ENCODE measurements around the gene TMEM120B. TPM values are rescaled to one million over a fixed set of nuclear protein-coding genes. Genes with fewer than 3 reads are reported as not detected.
A peak's percentile ranks its signal among the peaks of the same experiment; 100 is the strongest.

Gene TMEM120B
- polyA plus RNA-seq, 10 donors, result 10.6 to 22.9 (median 17.0) TPM

- DNase-seq, result peak in 1 of 3 donors; percentile 70
Measured at GRCh38 chr12:121801595-121802484, 89.3 kb downstream of the TMEM120B start.

- DNase-seq, result no peak
Measured at GRCh38 chr12:121802485-121802842, 89.9 kb downstream of the TMEM120B start.

GRCh38 chr12:121802843-121803698 is 90.5 kb downstream of the TMEM120B start:
- DNase-seq, result peak; percentile 95 to 99 (median 98)

GRCh38 chr12:121803861-121804416 is 91.4 kb downstream of the TMEM120B start, which contains the start of gene SETD1B:
Gene SETD1B (plus strand): TSS chr12:121804009. CDS start chr12:121804738, 729 bp downstream.
- DNase-seq, result peak in 2 of 3 donors; percentile 57 to 76

- peak in 2 of 3 donors; percentile 38 to 73 for DNase-seq
Measured at GRCh38 chr12:121804417-121805111, 92.0 kb downstream of the TMEM120B start.

GRCh38 chr12:121805171-121806008 is 92.8 kb downstream of the TMEM120B start:
- DNase-seq, result peak in 2 of 3 donors; percentile 53 to 84

GRCh38 chr12:121806009-121806545 is 93.5 kb downstream of the TMEM120B start:
- no peak for DNase-seq

GRCh38 chr12:121806546-121807423 is 94.2 kb downstream of the TMEM120B start:
- peak in 1 of 3 donors; percentile 58 for DNase-seq

- DNase-seq, result no peak
Measured at GRCh38 chr12:121807642-121808347, 95.2 kb downstream of the TMEM120B start.

- DNase-seq, result no peak
Measured at GRCh38 chr12:121808623-121809022, 96.1 kb downstream of the TMEM120B start.

- no peak for DNase-seq
Measured at GRCh38 chr12:121809712-121810116, 97.2 kb downstream of the TMEM120B start.

GRCh38 chr12:121810234-121810817 is 97.8 kb downstream of the TMEM120B start:
- DNase-seq, result no peak

GRCh38 chr12:121810833-121811433 is 98.4 kb downstream of the TMEM120B start:
- DNase-seq, result peak in 1 of 3 donors; percentile 30

- peak in 2 of 3 donors; percentile 86 to 89 for DNase-seq
Measured at GRCh38 chr12:121811434-121812319, 99.1 kb downstream of the TMEM120B start.

GRCh38 chr12:121812320-121812871 is 99.8 kb downstream of the TMEM120B start:
- peak in 2 of 3 donors; percentile 55 to 85 for DNase-seq

All from muscle of back (tissue), 11 donors.